Mesothelial cell of epicardium (in vitro differentiated cells): Measurements from ENCODE around the gene TECPR1. TPM values are rescaled to one million over a fixed set of nuclear protein-coding genes. Genes with fewer than 3 reads are reported as not detected.

Experiments
- DNase-seq, 2 experiments: peaks; one replicate each; pipeline ENCODE4 v3.0.0; 2021; ENCODE audit warnings: low spot score in 2 of 2; ENCODE audit not compliant: unreplicated experiment in 2 of 2
- H3K27ac Mint-ChIP-seq: 2 replicates; pipeline ENCODE4 v1.8.0; 2021; ENCODE audit warnings: mixed read lengths
- H3K27me3 Mint-ChIP-seq: 2 replicates; pipeline ENCODE4 v1.8.0; 2021; ENCODE audit warnings: low read depth, mixed read lengths
- H3K36me3 Mint-ChIP-seq: 2 replicates; pipeline ENCODE4 v1.8.0; 2021; ENCODE audit warnings: mixed read lengths
- H3K4me1 Mint-ChIP-seq: 2 replicates; pipeline ENCODE4 v1.8.0; 2021; ENCODE audit warnings: mixed read lengths
- H3K4me3 Mint-ChIP-seq: 2 replicates; pipeline ENCODE4 v1.8.0; 2021; ENCODE audit warnings: mild to moderate bottlenecking, moderate library complexity, mixed read lengths
- H3K9me3 Mint-ChIP-seq: 2 replicates; pipeline ENCODE4 v1.8.0; 2021; ENCODE audit warnings: mixed read lengths
- CTCF ChIP-seq: fragments of 200-600 bp; sonication (generic); IDR thresholded peaks from one replicate; pipeline ENCODE4 v1.5.0; 2021; ENCODE audit warnings: antibody characterized with exemption; ENCODE audit not compliant: unreplicated experiment
- total RNA-seq: library from RNA; stranded (reverse); gene quantifications from 3 replicates; pipeline ENCODE4 v1.2.1, GENCODE V29; 2021

Gene TECPR1
- total RNA-seq, 1 donor from 2014 or later = 38.0 TPM

- DNase-seq = no peak
- peaks cover 1% of the 10 kb centered on the region for H3K27me3 Mint-ChIP-seq
- H3K4me3 Mint-ChIP-seq = no peak overlapping the region
- no peak for TF ChIP-seq CTCF
- H3K4me1 Mint-ChIP-seq = no peaks in the 10 kb centered on the region
- H3K36me3 Mint-ChIP-seq = peaks cover 22% of the 10 kb centered on the region
- no peak overlapping the region for H3K27ac Mint-ChIP-seq
- no peaks in the 10 kb centered on the region for H3K9me3 Mint-ChIP-seq
Observed at GRCh38 chr7:98206451-98207330, 45.3 kb downstream of the TECPR1 start.

GRCh38 chr7:98205162-98205845 is 46.7 kb downstream of the TECPR1 start:
- no peaks in the 10 kb centered on the region for H3K9me3 Mint-ChIP-seq
- H3K4me3 Mint-ChIP-seq = no peak overlapping the region
- no peaks in the 10 kb centered on the region for H3K27me3 Mint-ChIP-seq
- H3K4me1 Mint-ChIP-seq = no peaks in the 10 kb centered on the region
- peaks cover 23% of the 10 kb centered on the region for H3K36me3 Mint-ChIP-seq
- no peak for TF ChIP-seq CTCF
- H3K27ac Mint-ChIP-seq = no peak overlapping the region
- no peak for DNase-seq

- no peaks in the 10 kb centered on the region for H3K9me3 Mint-ChIP-seq
- no peak for TF ChIP-seq CTCF
- peak in 1 of 2 experiments; percentile 13 for DNase-seq
- H3K27me3 Mint-ChIP-seq = no peaks in the 10 kb centered on the region
- H3K36me3 Mint-ChIP-seq = peaks cover 27% of the 10 kb centered on the region
- no peaks in the 10 kb centered on the region for H3K4me1 Mint-ChIP-seq
- no peak overlapping the region for H3K4me3 Mint-ChIP-seq
- H3K27ac Mint-ChIP-seq = no peak overlapping the region
Observed at GRCh38 chr7:98204670-98205069, 47.4 kb downstream of the TECPR1 start.

- Mint-ChIP-seq H3K27me3 (no peaks in the 10 kb centered on the region), H3K36me3 (peaks cover 30% of the 10 kb centered on the region), H3K27ac (no peak overlapping the region), H3K9me3 (peaks cover 3% of the 10 kb centered on the region), H3K4me3 (no peak overlapping the region), H3K4me1 (no peaks in the 10 kb centered on the region)
- DNase-seq = no peak
- no peak for TF ChIP-seq CTCF
Observed at GRCh38 chr7:98203964-98204605, 47.9 kb downstream of the TECPR1 start.

GRCh38 chr7:98203261-98203963 is 48.6 kb downstream of the TECPR1 start:
- Mint-ChIP-seq H3K4me1 (no peaks in the 10 kb centered on the region), H3K4me3 (no peak overlapping the region), H3K27ac (no peak overlapping the region), H3K36me3 (peaks cover 32% of the 10 kb centered on the region), H3K9me3 (peaks cover 6% of the 10 kb centered on the region), H3K27me3 (no peaks in the 10 kb centered on the region)
- TF ChIP-seq CTCF = no peak
- peak in 1 of 2 experiments; percentile 29 for DNase-seq
